Muscle of arm (tissue), 12 donors: ENCODE data around the gene NFKBIL1. TPM values are rescaled to one million over a fixed set of nuclear protein-coding genes. Genes with fewer than 3 reads are reported as not detected.
A peak's percentile ranks its signal among the peaks of the same experiment; 100 is the strongest.
"Not testable (repeated sequence)": the region's sequence is repeated elsewhere in the genome, so short reads cannot be mapped to it uniquely, and the experiment has no call there.

Experiments used
- DNase-seq: peaks from one replicate; pipeline ENCODE4 v3.0.0-alpha.2; 2013
- polyA plus RNA-seq, 12 donors: library from polyadenylated mRNA; unstranded; fragments of 120-200 nt; gene quantifications; one replicate each; pipeline ENCODE4 v1.2.1, GENCODE V29; 2013; ENCODE audit not compliant: insufficient read length in 12 of 12

Gene NFKBIL1
- polyA plus RNA-seq, 12 donors, result 11.4 to 23.7 (median 14.1) TPM; not detected in 1

DNA sequence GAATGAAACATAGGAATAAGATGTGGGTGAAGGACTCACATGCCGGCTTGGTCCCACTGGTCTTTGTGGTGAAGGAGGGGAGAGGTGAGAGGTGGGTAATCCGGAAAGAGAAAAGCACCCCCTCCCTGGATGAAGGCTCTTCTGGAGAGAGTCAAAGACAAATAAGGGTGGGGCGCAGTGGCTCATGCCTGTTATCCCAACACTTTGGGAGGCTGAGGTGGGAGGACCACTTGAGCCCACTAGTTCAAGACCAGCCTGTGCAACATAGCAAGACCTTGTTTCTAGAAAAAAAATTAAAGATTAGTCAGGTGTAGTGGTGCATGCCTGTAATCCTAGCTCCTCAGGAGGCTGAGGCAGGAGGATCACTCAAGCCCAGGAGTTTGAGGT, 31.7 kb downstream of the NFKBIL1 start:
- no peak for DNase-seq

DNA sequence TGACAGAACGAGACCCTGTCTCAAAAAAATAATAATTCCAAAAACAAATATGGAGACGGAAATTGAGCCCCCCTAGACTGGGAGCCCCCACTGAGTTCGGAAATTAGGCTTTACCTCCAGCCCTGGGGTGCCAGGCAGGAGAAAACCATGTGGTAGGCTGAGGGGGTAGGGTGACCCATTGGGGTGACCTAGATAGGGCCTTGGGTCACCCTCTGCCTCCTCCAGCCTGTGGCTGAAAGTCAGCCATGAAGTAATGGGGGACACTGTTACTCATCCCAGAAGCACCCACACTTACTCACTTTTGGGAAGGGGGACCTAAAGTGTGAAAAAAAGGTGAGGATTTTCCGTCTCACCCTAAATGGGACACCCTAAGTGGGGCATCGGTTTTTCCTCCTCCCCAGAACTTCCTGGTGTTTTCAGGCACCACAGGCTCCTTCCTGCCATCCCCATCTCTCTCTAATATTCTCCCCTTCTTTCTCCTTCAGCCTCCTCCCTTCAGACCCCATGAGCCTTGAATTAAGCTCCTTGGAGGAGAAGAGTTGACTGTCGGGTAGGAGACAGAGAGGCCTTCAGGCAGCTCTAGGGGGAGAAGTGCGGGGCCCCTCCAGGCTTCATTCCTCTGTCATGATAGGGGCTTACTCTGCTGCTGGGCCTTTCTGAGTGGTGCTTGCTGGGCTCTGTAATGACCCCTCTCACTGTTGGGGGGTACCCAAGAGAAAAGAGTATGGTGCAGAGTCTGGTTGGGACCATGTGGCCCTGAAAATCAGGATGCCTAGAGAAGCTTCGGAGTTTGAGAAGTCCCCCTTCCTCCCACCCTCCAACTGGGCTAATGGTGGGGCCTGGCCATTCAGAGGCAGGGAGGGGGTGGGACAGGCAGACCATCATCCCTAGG, 32.4 kb downstream of the NFKBIL1 start:
- no peak for DNase-seq

DNA sequence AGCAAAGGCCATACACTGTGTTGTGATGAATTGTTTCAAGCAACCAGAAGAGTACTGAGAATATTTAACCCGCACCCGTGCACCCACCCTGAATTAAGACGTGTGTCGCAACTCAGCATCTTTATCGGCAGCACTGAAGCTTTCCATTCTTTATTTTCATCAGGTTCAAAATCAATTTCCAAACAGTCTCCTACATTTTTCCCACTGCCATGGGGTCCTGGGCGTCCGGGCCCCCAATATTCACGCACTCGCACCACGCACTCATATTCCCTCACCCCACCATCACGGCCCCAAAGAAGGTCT, 33.0 kb downstream of the NFKBIL1 start:
- no peak for DNase-seq

DNA sequence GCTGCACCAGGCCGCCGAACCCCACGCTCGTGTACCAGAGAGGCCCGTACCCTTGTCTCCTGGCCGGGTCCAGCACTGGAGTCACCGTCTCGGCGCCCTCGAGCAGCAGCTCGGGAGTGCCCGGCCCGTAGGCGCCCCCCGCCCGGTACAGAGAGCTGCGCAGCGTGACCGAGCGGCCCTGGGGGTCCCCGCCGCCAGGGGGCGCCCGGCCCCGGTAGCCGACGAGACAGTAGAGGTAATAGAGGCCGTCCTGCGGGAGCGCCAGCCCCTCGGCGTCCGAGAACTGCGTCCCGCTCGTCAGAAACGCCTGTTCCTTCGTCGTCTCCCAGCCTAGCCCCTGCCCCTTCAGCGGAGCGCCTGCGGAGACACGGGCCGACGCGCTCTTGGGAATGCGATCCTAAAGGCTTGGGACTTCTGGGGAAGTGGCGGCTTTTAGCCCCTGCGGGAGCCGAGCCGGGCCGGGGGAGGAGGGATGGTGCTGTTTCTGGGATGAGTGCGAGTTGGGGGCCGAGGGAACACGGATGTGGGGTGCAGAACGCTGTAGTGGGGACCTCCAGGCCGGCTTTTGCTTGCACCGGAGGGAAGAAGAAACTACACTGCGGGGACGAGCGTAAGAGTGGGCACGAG, 33.5 kb downstream of the NFKBIL1 start:
- DNase-seq, result peak; percentile 84

DNA sequence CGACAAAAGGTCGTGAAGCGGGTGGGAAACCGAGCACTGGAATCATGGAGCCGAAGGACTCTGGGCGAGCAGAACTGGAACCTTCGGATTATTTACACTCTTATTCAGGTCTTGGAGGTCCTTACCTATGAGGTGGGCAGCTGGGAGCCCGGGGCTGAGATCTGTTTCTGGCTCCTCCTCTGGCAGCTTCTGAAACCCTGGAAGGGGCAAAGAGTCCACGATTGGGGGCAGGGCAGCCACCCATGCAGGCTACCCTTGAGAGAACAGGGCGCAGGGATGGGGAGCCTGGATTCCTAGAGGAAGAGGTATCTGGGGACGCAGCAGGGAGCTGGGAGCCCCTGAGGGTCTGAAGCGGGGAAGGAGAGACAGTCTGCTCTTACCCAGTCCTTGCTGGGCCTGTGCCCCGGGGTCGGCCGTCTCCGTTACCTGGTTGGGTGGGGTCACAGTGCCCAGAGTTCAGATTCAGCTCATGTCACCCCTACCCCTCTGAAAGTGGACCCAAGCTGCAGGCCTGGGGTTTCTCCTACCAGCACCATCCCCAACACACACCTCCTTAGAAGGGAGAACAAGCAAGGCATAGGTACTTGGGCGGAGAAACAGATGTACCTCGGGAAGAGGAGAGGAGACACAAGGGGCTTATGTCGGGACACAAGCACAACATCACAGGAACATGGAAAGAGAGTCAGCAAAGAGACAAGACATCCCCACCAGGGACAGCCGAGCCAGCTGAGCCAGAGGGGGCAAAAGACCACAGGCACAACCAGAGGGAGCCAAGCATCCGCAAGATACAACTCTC, 34.2 kb downstream of the NFKBIL1 start:
- DNase-seq, result no peak

DNA sequence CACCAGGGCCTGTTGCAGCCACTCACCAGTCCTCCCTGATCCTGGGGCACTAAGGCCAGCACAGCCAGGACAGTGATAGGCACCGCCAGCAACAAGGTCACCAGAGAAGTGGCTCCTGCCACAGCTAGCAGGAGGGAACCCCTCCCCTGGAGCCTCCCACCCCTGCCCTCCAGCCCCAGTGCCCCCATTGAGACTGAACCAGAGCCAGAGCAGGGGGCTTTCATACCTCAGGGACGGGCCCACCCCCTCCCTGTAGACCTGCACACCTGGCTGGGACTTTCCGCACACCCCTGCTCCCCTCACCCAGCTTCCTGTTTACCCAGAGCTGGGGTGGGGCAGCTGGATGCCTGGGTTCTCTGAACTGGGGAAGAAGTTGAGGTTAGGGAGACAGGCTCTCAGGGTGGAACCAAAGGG, 34.8 kb downstream of the NFKBIL1 start, which contains the start of gene LTB:
LTB (minus strand) TSS at position 195 of the 414 bp plus-strand sequence; CDS start at position 188, 7 bp downstream.
- no peak for DNase-seq

DNA sequence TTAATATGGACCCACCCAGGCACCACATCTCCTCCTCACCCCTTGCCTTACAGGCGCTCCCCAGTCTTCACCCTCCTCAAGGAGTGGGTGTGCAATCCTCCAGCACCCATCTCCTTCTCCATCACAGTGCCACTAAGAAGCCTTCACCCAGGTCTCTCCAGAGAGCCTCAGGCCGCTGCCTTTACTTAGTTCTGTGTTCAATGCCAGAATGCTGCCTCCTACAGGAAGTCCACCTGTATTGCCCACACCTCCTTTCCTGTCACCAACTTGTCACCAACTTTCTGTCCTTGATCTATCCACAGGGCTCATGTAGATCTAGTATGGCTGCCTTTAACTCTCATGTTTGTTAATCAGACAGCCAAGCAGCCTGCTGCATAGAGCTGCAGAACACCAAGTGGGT, 38.1 kb downstream of the NFKBIL1 start:
- no peak for DNase-seq

DNA sequence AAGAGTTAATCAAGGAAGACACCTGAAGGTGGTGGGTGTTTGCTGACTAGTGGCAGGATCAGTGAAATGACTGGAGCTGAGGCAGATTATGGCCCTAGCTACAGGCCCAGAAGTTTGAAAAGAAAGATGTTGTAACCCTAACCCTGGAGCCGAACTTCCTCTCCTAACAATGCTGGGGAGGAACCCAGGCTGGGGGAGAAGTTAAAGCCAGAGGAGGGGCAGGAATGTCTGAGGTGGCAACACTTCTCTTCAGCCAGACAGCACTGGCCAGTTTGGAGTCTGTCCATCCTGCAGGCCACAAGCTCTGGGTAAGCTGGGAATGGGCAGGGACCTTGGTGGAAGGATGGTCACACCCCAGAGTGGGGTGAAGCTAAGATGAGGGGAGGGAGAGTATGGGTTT, 38.6 kb downstream of the NFKBIL1 start, which contains the start of gene LST1:
LST1 (plus strand) TSS at position 270 of the 400 bp plus-strand sequence. CDS start 1,023 bp downstream, outside the sequence.
- DNase-seq, result no peak

DNA sequence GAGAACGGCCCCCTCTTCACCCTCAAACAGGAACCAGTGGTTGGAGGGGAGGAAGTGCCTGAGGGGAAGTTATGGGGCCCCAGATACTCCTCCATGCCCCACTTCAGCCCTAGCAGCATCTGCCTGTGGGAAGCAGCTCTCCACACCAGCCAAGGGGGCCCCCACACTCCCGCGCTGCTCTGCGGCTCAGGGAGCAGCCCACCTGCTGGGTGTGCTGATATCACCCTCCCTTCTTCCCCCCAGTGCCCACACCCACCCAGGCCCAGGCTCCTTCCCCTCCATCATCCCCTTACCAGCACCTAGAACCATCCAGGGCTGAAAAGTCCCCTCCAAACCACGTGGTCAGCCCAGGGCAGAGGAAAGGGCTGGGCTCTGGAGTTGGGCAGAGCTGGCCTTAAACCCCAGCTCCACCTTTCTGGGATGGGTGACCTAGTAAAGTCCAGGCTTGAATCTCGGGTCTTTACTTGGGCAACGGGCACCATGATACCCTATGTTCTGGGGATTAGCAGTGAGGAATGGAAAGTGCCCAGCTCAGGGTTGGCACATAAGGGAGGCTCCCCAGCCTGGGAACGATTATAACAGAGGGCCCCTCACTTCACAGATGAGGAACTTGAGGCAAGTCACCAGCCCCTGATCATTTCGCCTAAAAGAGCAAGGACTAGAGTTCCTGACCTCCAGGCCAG, 39.3 kb downstream of the NFKBIL1 start:
- DNase-seq, result no peak

DNA sequence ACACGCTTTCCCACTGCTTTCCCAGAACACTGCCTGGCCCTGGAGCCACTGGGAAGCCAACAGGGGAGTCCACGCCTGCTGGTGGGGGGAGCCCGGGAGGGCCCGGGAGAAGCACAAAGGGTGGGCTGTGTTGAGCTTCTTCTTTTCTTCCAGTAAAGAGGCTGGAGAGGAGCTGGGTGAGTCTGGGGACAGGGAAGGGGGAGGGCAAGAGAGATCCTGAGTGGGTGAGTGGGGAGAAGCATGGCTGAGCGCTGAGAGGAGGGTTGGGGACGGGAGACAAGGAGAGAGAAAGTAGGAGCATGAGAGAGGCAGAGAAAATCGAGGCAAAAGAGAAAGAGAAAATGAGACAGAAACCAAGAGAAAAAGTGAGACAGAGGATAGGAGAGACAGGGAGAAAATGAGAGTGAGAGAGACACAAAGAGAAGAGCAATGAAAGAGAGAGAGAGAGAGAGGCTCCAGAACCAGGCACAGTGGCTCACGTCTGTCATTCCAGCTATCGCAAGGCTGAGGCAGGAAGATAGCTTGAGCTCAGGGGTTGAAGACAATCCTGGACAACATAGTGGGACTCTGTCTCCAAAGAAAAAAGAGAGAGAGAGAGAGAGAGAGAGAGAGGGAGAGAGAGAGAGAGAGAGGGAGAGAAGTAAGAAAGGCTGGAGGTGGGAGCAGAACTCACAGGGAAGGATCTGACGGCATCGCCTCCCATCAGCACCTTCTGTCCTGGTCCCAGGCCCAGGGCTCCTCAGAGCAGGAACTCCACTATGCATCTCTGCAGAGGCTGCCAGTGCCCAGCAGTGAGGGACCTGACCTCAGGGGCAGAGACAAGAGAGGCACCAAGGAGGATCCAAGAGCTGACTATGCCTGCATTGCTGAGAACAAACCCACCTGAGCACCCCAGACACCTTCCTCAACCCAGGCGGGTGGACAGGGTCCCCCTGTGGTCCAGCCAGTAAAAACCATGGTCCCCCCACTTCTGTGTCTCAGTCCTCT, 40.7 kb downstream of the NFKBIL1 start:
- DNase-seq, result no peak

DNA sequence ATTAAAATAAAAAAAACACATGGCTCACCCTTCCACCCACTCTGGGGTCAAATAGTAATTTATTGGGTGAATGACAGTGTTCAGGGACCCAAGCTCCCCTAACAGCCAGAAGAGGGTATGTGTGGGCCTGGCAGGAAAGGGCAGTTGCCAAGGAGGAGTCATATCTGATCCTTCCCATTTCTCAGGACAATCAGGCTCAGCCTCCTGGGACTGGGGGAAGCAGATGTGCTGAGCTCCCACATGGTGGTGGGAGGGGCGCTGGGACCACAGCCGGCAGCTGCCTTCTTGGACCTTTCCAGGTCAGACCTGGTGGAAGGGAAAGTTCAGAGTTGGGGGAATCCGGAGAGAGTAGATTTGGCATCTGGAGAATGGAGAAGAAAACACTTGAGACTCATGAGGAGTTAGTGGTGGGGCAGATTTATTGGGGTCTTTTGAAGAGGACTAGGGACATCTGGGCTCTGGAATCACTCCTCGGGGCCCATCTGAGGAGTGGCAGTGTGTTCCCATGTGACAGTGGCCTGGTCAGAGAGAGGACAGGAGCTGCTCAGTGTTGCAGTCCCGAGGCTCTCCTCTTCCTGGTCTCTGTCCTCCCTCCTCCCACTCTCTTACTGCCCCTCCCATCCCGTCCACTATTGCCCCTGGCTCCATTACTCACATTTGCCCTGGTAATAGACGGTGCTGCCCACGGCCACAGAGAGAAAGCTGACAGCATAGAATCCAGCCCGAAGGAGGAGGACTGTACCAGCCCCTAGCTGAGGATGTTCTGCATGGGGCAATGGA, 41.7 kb downstream of the NFKBIL1 start:
- DNase-seq, result no peak

DNA sequence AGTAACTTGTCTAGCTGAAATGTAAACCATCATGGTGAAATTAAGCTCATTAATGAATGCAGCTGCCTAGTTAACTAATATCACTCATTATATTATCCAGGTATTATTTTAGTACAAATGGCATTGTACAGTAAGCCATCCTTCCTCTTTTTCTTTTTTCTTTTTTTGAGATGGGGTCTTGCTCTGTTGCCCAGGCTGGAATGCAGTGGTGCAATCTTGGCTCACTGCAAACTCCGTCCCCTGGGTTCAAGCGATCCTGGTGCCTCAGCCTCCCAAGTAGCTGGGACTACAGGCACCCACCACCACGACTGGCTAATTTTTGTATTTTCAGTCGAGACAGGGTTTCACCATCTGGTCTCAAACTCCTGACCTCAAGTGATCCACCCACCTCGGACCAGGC, 43.3 kb downstream of the NFKBIL1 start:
- not testable (repeated sequence) for DNase-seq

DNA sequence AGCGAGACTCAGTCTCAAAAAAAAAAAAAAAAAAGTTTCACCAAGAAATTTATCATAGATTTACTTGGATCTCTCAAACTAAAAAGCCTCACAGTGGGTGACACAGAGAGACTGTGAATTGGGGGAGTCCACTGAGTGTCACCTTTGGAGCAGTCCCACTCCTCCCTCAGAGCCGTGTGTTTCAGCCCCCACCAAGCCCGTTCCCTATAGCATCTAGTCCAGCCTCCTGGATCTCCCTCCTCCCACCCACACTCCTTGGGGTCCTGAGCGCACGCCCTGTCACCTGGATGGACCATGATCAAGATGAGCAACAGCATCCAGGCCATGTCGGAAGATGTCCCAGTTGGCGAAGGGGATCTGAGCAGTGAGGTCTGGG, 45.0 kb downstream of the NFKBIL1 start:
- DNase-seq, result no peak

DNA sequence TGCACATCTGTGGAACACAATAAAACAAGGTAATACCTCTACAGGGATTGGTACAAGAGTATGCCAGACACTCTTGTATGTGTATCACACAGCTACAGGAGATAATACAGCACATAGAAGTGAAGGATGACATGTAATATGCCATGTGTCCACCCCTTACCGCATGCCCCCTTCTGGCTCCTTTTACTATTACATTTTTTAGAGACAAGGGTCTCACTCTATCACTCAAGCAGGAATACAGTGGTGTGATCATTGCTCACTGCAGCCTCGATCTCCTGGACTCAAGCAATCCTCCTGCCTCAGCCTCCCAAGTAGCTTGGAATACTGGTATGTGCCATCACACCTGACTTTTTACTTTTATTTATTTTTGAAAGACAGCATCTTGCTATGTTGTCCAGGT, 49.6 kb downstream of the NFKBIL1 start:
- DNase-seq, result no peak

DNA sequence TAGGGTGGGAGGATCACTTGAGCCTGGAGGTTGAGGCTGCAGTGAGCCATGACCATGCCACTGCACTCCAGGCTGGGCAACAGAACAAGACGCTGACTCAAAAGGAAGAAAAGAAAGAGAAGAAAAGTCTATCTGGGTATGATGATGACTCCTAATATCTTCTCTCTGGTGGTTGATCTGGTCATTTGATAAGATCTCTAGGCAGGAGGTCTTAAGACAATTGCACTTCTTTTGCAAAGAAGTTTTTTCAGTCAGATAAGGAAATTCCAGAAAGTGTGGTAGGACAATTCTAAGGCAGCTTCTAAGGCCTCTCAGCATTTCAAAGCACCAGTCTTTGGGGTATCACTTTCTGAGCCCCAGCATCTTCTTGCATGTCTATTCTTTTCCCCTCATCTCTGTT, 59.9 kb downstream of the NFKBIL1 start:
- DNase-seq, result no peak
